SK-N-SH treated with all-trans-retinoic acid at 6 μM for 48 hours (cell line): ENCODE results near the gene VMP1.

Experiments
- ATAC-seq: fragments of 200-7000 bp; cut with Tn5 transposase; 3 replicates; pipeline ENCODE4 v1.9.1; 2020; ENCODE audit warnings: mild to moderate bottlenecking, moderate library complexity
- ARNTL ChIP-seq: fragments of 450-650 bp; formaldehyde crosslinking; IDR thresholded peaks from 2 replicates; pipeline ENCODE4 v1.5.0; 2020; ENCODE audit warnings: low read depth, mild to moderate bottlenecking, moderate library complexity, borderline replicate concordance
- BACH2 ChIP-seq: fragments of 250-450 bp; sonication (Bioruptor Pico); IDR thresholded peaks from 2 replicates; pipeline ENCODE4 v1.9.0; 2021; ENCODE audit warnings: mild to moderate bottlenecking, borderline replicate concordance
- CREB5 ChIP-seq: fragments of 250-450 bp; sonication (Bioruptor Pico); IDR thresholded peaks from 2 replicates; pipeline ENCODE4 v1.5.1; 2020; ENCODE audit warnings: low read depth, mild to moderate bottlenecking, moderate library complexity
- CSDC2 ChIP-seq: fragments of 250-450 bp; sonication (Bioruptor Pico); IDR thresholded peaks from 2 replicates; pipeline ENCODE4 v1.5.0; 2020; ENCODE audit warnings: mild to moderate bottlenecking, moderate library complexity
- ESRRG ChIP-seq: fragments of 250-450 bp; sonication (Bioruptor Pico); IDR thresholded peaks from 2 replicates; pipeline ENCODE4 v1.6.1; 2021; ENCODE audit warnings: mild to moderate bottlenecking
- ISL1 ChIP-seq: fragments of 250-450 bp; sonication (Bioruptor Pico); IDR thresholded peaks from 2 replicates; pipeline ENCODE4 v2.1.2; 2022; ENCODE audit warnings: mild to moderate bottlenecking, moderate library complexity
- OSR1 ChIP-seq: fragments of 250-450 bp; sonication (Bioruptor Pico); IDR thresholded peaks from 2 replicates; pipeline ENCODE4 v1.8.0; 2022; ENCODE audit warnings: moderate library complexity, mild to moderate bottlenecking, inconsistent platforms
- PATZ1 ChIP-seq: fragments of 250-450 bp; sonication (Bioruptor Pico); IDR thresholded peaks from 2 replicates; pipeline ENCODE4 v1.8.0; 2020; ENCODE audit warnings: mild to moderate bottlenecking, moderate library complexity, borderline replicate concordance
- RARB ChIP-seq: fragments of 250-450 bp; sonication (Bioruptor Pico); IDR thresholded peaks from 2 replicates; pipeline ENCODE4 v1.8.0; 2021; ENCODE audit warnings: mild to moderate bottlenecking, moderate library complexity
- SNAI2 ChIP-seq: fragments of 250-450 bp; sonication (Bioruptor Pico); IDR thresholded peaks from 2 replicates; pipeline ENCODE4 v1.5.0; 2020; ENCODE audit warnings: mild to moderate bottlenecking, moderate library complexity
- TCF4 ChIP-seq: fragments of 250-450 bp; sonication (Bioruptor Pico); IDR thresholded peaks from 2 replicates; pipeline ENCODE4 v1.8.0; 2021; ENCODE audit warnings: mild to moderate bottlenecking, moderate library complexity, borderline replicate concordance
- TOX ChIP-seq: fragments of 250-450 bp; sonication (Bioruptor Pico); IDR thresholded peaks from 2 replicates; pipeline ENCODE4 v1.8.0; 2021; ENCODE audit warnings: mild to moderate bottlenecking, moderate library complexity, borderline replicate concordance
- TSHZ2 ChIP-seq: fragments of 250-450 bp; sonication (Bioruptor Pico); IDR thresholded peaks from 2 replicates; pipeline ENCODE4 v1.5.0; 2020; ENCODE audit warnings: mild to moderate bottlenecking, moderate library complexity
- ZC3H10 ChIP-seq: fragments of 250-450 bp; sonication (Bioruptor Pico); IDR thresholded peaks from 2 replicates; pipeline ENCODE4 v1.5.1; 2021; ENCODE audit warnings: mild to moderate bottlenecking, moderate library complexity
- ZFP3 ChIP-seq: fragments of 250-450 bp; sonication (Bioruptor Pico); IDR thresholded peaks from 2 replicates; pipeline ENCODE4 v1.5.0; 2020; ENCODE audit warnings: mild to moderate bottlenecking, moderate library complexity
- ZFP30 ChIP-seq: fragments of 450-650 bp; formaldehyde crosslinking; IDR thresholded peaks from 2 replicates; pipeline ENCODE4 v1.5.0; 2022; ENCODE audit warnings: mild to moderate bottlenecking, moderate library complexity
- ZNF565 ChIP-seq: fragments of 450-650 bp; formaldehyde crosslinking; conservative IDR thresholded peaks from 2 replicates; pipeline ENCODE4 v1.5.0; 2020; ENCODE audit warnings: low read depth, mild to moderate bottlenecking, moderate library complexity
- ZNF70 ChIP-seq: fragments of 450-650 bp; formaldehyde crosslinking; IDR thresholded peaks from 2 replicates; pipeline ENCODE4 v1.5.0; 2020; ENCODE audit warnings: mild to moderate bottlenecking, moderate library complexity
- ZNF8 ChIP-seq: fragments of 450-650 bp; formaldehyde crosslinking; IDR thresholded peaks from 2 replicates; pipeline ENCODE4 v1.5.0; 2020; ENCODE audit warnings: mild to moderate bottlenecking, moderate library complexity
- TF ChIP-seq, protein P1 (sequence below): fragments of 250-450 bp; sonication (Bioruptor Pico); IDR thresholded peaks from 2 replicates; pipeline ENCODE4 v1.5.1; 2021; ENCODE audit warnings: mild to moderate bottlenecking, moderate library complexity
- TF ChIP-seq, protein P2 (sequence below): fragments of 250-450 bp; sonication (Bioruptor Pico); IDR thresholded peaks from 2 replicates; pipeline ENCODE4 v1.8.0; 2021; ENCODE audit warnings: low read depth, mild to moderate bottlenecking, moderate library complexity, borderline replicate concordance

Gene VMP1

GRCh38 chr17:59723607-59724006 lies 16.2 kb downstream of the VMP1 start:
- ATAC-seq: no peak
- TF ChIP-seq TOX (CRISPR knock-in tag) (no peak), ZNF8 (no peak), BACH2 (CRISPR knock-in tag) (no peak), ESRRG (no peak), TSHZ2 (CRISPR knock-in tag) (no peak), RARB (CRISPR knock-in tag) (no peak), CSDC2 (CRISPR knock-in tag) (no peak), ZFP3 (CRISPR knock-in tag) (no peak), CREB5 (CRISPR knock-in tag) (no peak), ZNF565 (no peak), ZFP30 (no peak), TCF4 (no peak), ARNTL (no peak), ISL1 (no peak)
- TF ChIP-seq, protein P1, sequence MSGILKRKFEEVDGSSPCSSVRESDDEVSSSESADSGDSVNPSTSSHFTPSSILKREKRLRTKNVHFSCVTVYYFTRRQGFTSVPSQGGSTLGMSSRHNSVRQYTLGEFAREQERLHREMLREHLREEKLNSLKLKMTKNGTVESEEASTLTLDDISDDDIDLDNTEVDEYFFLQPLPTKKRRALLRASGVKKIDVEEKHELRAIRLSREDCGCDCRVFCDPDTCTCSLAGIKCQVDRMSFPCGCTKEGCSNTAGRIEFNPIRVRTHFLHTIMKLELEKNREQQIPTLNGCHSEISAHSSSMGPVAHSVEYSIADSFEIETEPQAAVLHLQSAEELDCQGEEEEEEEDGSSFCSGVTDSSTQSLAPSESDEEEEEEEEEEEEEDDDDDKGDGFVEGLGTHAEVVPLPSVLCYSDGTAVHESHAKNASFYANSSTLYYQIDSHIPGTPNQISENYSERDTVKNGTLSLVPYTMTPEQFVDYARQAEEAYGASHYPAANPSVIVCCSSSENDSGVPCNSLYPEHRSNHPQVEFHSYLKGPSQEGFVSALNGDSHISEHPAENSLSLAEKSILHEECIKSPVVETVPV (CRISPR knock-in tag): no peak
- TF ChIP-seq, protein P2, sequence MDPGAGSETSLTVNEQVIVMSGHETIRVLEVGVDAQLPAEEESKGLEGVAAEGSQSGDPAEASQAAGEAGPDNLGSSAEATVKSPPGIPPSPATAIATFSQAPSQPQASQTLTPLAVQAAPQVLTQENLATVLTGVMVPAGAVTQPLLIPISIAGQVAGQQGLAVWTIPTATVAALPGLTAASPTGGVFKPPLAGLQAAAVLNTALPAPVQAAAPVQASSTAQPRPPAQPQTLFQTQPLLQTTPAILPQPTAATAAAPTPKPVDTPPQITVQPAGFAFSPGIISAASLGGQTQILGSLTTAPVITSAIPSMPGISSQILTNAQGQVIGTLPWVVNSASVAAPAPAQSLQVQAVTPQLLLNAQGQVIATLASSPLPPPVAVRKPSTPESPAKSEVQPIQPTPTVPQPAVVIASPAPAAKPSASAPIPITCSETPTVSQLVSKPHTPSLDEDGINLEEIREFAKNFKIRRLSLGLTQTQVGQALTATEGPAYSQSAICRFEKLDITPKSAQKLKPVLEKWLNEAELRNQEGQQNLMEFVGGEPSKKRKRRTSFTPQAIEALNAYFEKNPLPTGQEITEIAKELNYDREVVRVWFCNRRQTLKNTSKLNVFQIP (CRISPR knock-in tag): no peak

DNA sequence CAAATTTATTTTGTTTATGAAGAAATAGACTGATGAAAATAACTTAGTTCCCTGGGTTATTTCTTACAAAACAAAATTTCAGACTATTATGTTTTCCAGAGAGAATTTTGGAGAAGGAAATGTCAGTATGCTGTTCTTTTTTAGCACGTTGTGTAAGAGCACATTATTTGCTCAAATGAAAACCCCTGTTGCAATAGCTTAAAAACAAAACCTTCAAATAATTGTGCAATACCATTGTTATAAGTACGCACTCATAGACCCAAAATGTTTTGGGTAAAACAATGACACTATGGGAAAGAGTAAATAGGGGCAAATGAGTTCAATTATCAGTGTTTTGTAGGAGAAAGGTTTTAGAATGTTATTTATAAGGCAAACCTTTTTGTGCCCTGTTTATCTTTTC lies 18.2 kb downstream of the VMP1 start:
- TF ChIP-seq ZC3H10 (CRISPR knock-in tag) (no peak), CREB5 (CRISPR knock-in tag) (no peak), ARNTL (no peak), ESRRG (no peak), ZNF70 (CRISPR knock-in tag) (no peak), SNAI2 (CRISPR knock-in tag) (no peak), CSDC2 (CRISPR knock-in tag) (no peak), TSHZ2 (CRISPR knock-in tag) (no peak), ZFP3 (CRISPR knock-in tag) (no peak), OSR1 (CRISPR knock-in tag) (no peak), BACH2 (CRISPR knock-in tag) (no peak), PATZ1 (CRISPR knock-in tag) (no peak), ZNF565 (no peak), ZFP30 (no peak), TOX (CRISPR knock-in tag) (no peak), RARB (CRISPR knock-in tag) (no peak)
- TF ChIP-seq, protein P1 (CRISPR knock-in tag): no peak
- TF ChIP-seq, protein P2 (CRISPR knock-in tag): no peak
- ATAC-seq: no peak
